H9 (cell line): Measurements from ENCODE around the gene MCEMP1. TPM values are rescaled to one million over a fixed set of nuclear protein-coding genes. Genes with fewer than 3 reads are reported as not detected.

Experiments
- DNase-seq: peaks from one replicate; pipeline ENCODE4 v3.0.0-alpha.2; 2017
- H2AFZ ChIP-seq: one replicate; pipeline ENCODE4 v1.6.1; 2013; ENCODE audit warnings: mild to moderate bottlenecking, low read length, control low read depth, moderate library complexity
- H2AK5ac ChIP-seq: 2 replicates; pipeline ENCODE4 v1.6.1; 2013; ENCODE audit warnings: low read length, control low read depth, mixed read lengths; ENCODE audit not compliant: insufficient read length
- H2BK120ac ChIP-seq: one replicate; pipeline ENCODE4 v1.6.1; 2013; ENCODE audit warnings: low read depth, mild to moderate bottlenecking, low read length, control low read depth, inconsistent platforms; ENCODE audit not compliant: poor library complexity, severe bottlenecking
- H2BK12ac ChIP-seq: 2 replicates; pipeline ENCODE4 v1.6.1; 2013; ENCODE audit warnings: low read length, control low read depth, mixed read lengths, low read depth; ENCODE audit not compliant: insufficient read length
- H2BK15ac ChIP-seq: 2 replicates; pipeline ENCODE4 v1.6.1; 2013; ENCODE audit warnings: low read depth, low read length, control low read depth
- H2BK20ac ChIP-seq: one replicate; pipeline ENCODE4 v1.6.1; 2013; ENCODE audit warnings: low read depth, mild to moderate bottlenecking, low read length, control low read depth, inconsistent platforms; ENCODE audit not compliant: poor library complexity, severe bottlenecking
- H2BK5ac ChIP-seq: 2 replicates; pipeline ENCODE4 v1.6.1; 2013; ENCODE audit warnings: low read length, control low read depth, mixed read lengths; ENCODE audit not compliant: insufficient read length
- H3K14ac ChIP-seq: 2 replicates; pipeline ENCODE4 v1.6.1; 2013; ENCODE audit warnings: low read length, control low read depth; ENCODE audit not compliant: insufficient read depth
- H3K18ac ChIP-seq: 2 replicates; pipeline ENCODE4 v1.6.1; 2013; ENCODE audit warnings: low read depth, mild to moderate bottlenecking, mixed read lengths, low read length, control low read depth; ENCODE audit not compliant: insufficient read length
- H3K23ac ChIP-seq: 2 replicates; pipeline ENCODE4 v1.6.1; 2013; ENCODE audit warnings: low read length, control low read depth, mixed read lengths, low read depth; ENCODE audit not compliant: insufficient read length
- H3K23me2 ChIP-seq: 2 replicates; pipeline ENCODE4 v1.6.1; 2013; ENCODE audit warnings: low read depth, mild to moderate bottlenecking, mixed read lengths, low read length, control low read depth; ENCODE audit not compliant: insufficient read length, poor library complexity, severe bottlenecking
- H3K27ac ChIP-seq: 2 replicates; pipeline ENCODE4 v1.5.1; 2013; ENCODE audit warnings: low read length, control low read depth, mixed read lengths, low read depth; ENCODE audit not compliant: insufficient read length
- H3K27me3 ChIP-seq: 2 replicates; pipeline ENCODE4 v1.6.1; 2013; ENCODE audit warnings: low read length, control low read depth, inconsistent platforms; ENCODE audit not compliant: insufficient read depth
- H3K4ac ChIP-seq: 2 replicates; pipeline ENCODE4 v1.6.1; 2013; ENCODE audit warnings: low read depth, mild to moderate bottlenecking, control low read depth, inconsistent platforms, low read length, moderate library complexity
- H3K4me1 ChIP-seq: 2 replicates; pipeline ENCODE4 v1.6.1; 2013; ENCODE audit warnings: low read length, control low read depth, inconsistent platforms; ENCODE audit not compliant: insufficient read depth
- H3K4me2 ChIP-seq: 2 replicates; pipeline ENCODE4 v1.6.1; 2013; ENCODE audit warnings: low read length, control low read depth, mixed read lengths; ENCODE audit not compliant: insufficient read length, insufficient read depth
- H3K56ac ChIP-seq: 2 replicates; pipeline ENCODE4 v1.6.1; 2013; ENCODE audit warnings: low read depth, mild to moderate bottlenecking, mixed read lengths, low read length, control low read depth; ENCODE audit not compliant: insufficient read length
- H3K79me1 ChIP-seq: 2 replicates; pipeline ENCODE4 v1.6.1; 2013; ENCODE audit warnings: low read depth, mild to moderate bottlenecking, moderate library complexity, low read length, control low read depth, inconsistent platforms; ENCODE audit not compliant: insufficient read depth, poor library complexity, severe bottlenecking
- H3K79me2 ChIP-seq: 2 replicates; pipeline ENCODE4 v1.6.1; 2013; ENCODE audit warnings: low read length, control low read depth, inconsistent platforms; ENCODE audit not compliant: insufficient read depth
- H3K9ac ChIP-seq: 2 replicates; pipeline ENCODE4 v1.6.1; 2013; ENCODE audit warnings: low read length, control low read depth, mixed read lengths; ENCODE audit not compliant: insufficient read length; ENCODE audit errors: extremely low read depth
- H3K9me3 ChIP-seq: one replicate; pipeline ENCODE4 v1.6.1; 2013; ENCODE audit warnings: low read depth, low read length, inconsistent platforms; ENCODE audit not compliant: control insufficient read depth
- H3T11ph ChIP-seq: one replicate; pipeline ENCODE4 v1.6.1; 2013; ENCODE audit warnings: mild to moderate bottlenecking, low read length, control low read depth, inconsistent platforms
- H4K20me1 ChIP-seq: one replicate; pipeline ENCODE4 v1.6.1; 2013; ENCODE audit not compliant: control insufficient read depth, insufficient read length, insufficient read depth
- H4K5ac ChIP-seq: 2 replicates; pipeline ENCODE4 v1.6.1; 2013; ENCODE audit warnings: low read depth, mild to moderate bottlenecking, mixed read lengths, low read length, control low read depth; ENCODE audit not compliant: insufficient read length
- H4K8ac ChIP-seq: replicated peaks from 2 replicates; pipeline ENCODE4 v1.6.1; 2013; ENCODE audit warnings: low read length, control low read depth, mixed read lengths, low read depth; ENCODE audit not compliant: insufficient read length
- H4K91ac ChIP-seq: 2 replicates; pipeline ENCODE4 v1.6.1; 2013; ENCODE audit warnings: low read depth, mild to moderate bottlenecking, moderate library complexity, mixed read lengths, low read length, control low read depth; ENCODE audit not compliant: insufficient read length
- H3K27ac Mint-ChIP-seq, 3 experiments: 2 replicates in 2 of 3; 3 replicates in 1 of 3; pipeline ENCODE4 v1.8.0; 2020 to 2021; ENCODE audit warnings: mixed read lengths in 3 of 3, mild to moderate bottlenecking in 1 of 3, moderate library complexity in 1 of 3
- H3K27me3 Mint-ChIP-seq: 2 replicates; pipeline ENCODE4 v1.8.0; 2021; ENCODE audit warnings: low read depth, mild to moderate bottlenecking, moderate library complexity, mixed read lengths
- H3K36me3 Mint-ChIP-seq, 3 experiments: 2 replicates in 2 of 3; 3 replicates in 1 of 3; pipeline ENCODE4 v1.8.0; 2020 to 2021; ENCODE audit warnings: low read depth in 3 of 3, mixed read lengths in 3 of 3; ENCODE audit not compliant: insufficient read depth in 1 of 3
- H3K4me1 Mint-ChIP-seq, 2 experiments: 2 replicates each; pipeline ENCODE4 v1.8.0; 2020; ENCODE audit warnings: mixed read lengths in 2 of 2
- H3K4me3 Mint-ChIP-seq, 2 experiments: 2 replicates in 1 of 2; 3 replicates in 1 of 2; pipeline ENCODE4 v1.8.0; 2020 to 2021; ENCODE audit warnings: mild to moderate bottlenecking in 2 of 2, mixed read lengths in 2 of 2, moderate library complexity in 1 of 2
- H3K9me3 Mint-ChIP-seq, 2 experiments: 2 replicates in 1 of 2; 3 replicates in 1 of 2; pipeline ENCODE4 v1.8.0; 2020; ENCODE audit warnings: mild to moderate bottlenecking in 2 of 2, mixed read lengths in 2 of 2, moderate library complexity in 1 of 2
- WGBS: extraction: QIAGEN DNeasy Blood & Tissue Kit; methylation state at CpG from one replicate; pipeline ENCODE4 v1.1.7; 2013; ENCODE audit warnings: missing lambda C conversion rate, low lambda C conversion rate, mixed read lengths; ENCODE audit not compliant: insufficient read length; ENCODE audit errors: extremely low coverage; 5-methylcytosine and 5-hydroxymethylcytosine counted together
- total RNA-seq: library from RNA; stranded (reverse); gene quantifications from 2 replicates; pipeline ENCODE4 v1.2.1, GENCODE V29; 2021
- TF ChIP-seq, protein P1 (sequence below): fragments of 200-600 bp; sonication (generic); conservative IDR thresholded peaks from 3 replicates; pipeline ENCODE4 v1.8.0; 2021; ENCODE audit warnings: antibody characterized with exemption, mild to moderate bottlenecking

The MCEMP1 gene
- total RNA-seq, 1 experiment from 2014 or later = not detected

DNA sequence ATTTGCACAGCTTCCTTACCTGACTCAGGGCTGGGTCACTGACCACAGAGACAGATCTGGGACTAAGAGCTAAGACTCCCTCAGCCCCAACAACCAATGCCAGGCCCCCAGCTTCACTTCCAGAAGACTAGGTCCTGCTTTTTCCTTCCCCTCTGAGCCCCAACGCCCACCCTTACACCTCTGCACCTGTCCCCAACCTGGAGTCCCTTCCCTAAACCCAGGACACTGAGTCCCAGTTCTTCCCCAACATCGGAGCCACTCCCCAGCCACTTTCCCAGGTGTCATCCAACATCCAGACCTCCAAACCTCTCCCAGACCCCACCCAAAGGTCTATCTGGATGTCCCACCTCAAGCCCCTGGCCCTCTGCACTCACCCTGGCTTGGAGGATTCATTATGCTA lies 22.1 kb downstream of the MCEMP1 start:
- H3K18ac ChIP-seq = no peak overlapping the region
- Mint-ChIP-seq H3K4me1 (peaks cover 8 to 28% of the 10 kb centered on the region in 2 experiments), H3K27ac (no peak overlapping the region; a peak in 1 of 7 replicates), H3K4me3 (no peak overlapping the region), H3K9me3 (no peaks in the 10 kb centered on the region), H3K27me3 (peaks cover 66% of the 10 kb centered on the region), H3K36me3 (no peaks in the 10 kb centered on the region; a peak in 1 of 7 replicates)
- peak overlapping the region; percentile 63; the same call in 1 of the 2 replicates for H3K14ac ChIP-seq
- H3K79me2 ChIP-seq = no peaks in the 10 kb centered on the region
- H2BK15ac ChIP-seq = no peak overlapping the region
- no peaks in the 10 kb centered on the region for H3K27me3 ChIP-seq
- no peak overlapping the region for H4K8ac ChIP-seq
- TF ChIP-seq, protein P1, sequence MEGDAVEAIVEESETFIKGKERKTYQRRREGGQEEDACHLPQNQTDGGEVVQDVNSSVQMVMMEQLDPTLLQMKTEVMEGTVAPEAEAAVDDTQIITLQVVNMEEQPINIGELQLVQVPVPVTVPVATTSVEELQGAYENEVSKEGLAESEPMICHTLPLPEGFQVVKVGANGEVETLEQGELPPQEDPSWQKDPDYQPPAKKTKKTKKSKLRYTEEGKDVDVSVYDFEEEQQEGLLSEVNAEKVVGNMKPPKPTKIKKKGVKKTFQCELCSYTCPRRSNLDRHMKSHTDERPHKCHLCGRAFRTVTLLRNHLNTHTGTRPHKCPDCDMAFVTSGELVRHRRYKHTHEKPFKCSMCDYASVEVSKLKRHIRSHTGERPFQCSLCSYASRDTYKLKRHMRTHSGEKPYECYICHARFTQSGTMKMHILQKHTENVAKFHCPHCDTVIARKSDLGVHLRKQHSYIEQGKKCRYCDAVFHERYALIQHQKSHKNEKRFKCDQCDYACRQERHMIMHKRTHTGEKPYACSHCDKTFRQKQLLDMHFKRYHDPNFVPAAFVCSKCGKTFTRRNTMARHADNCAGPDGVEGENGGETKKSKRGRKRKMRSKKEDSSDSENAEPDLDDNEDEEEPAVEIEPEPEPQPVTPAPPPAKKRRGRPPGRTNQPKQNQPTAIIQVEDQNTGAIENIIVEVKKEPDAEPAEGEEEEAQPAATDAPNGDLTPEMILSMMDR = no peak
- no peak overlapping the region for H2BK120ac ChIP-seq
- H3K9me3 ChIP-seq = no peaks in the 10 kb centered on the region
- H3K4me1 ChIP-seq = no peaks in the 10 kb centered on the region; the same call in 1 of the 2 replicates
- H3K23ac ChIP-seq = no peak overlapping the region
- H2BK20ac ChIP-seq = no peak overlapping the region
- H2BK12ac ChIP-seq = no peak overlapping the region
- H3T11ph ChIP-seq = no peak overlapping the region
- no peak overlapping the region for H3K9ac ChIP-seq
- H4K91ac ChIP-seq = no peak overlapping the region
- no peak overlapping the region for H4K5ac ChIP-seq
- no peak overlapping the region for H3K4me2 ChIP-seq
- H3K4ac ChIP-seq = no peak overlapping the region
- H3K79me1 ChIP-seq = no peaks in the 10 kb centered on the region
- DNase-seq = no peak
- no CpG with 5 or more reads among the region's 2 CpGs for WGBS
- no peaks in the 10 kb centered on the region for H3K23me2 ChIP-seq
- H4K20me1 ChIP-seq = no peaks in the 10 kb centered on the region
- no peak overlapping the region for H2AK5ac ChIP-seq
- no peak overlapping the region for H2BK5ac ChIP-seq
- no peak overlapping the region for H2AFZ ChIP-seq
- H3K27ac ChIP-seq = no peak overlapping the region
- H3K56ac ChIP-seq = no peak overlapping the region
